ENCODE results near the gene LRRN4CL. TPM values are rescaled to one million over a fixed set of nuclear protein-coding genes. Genes with fewer than 3 reads are reported as not detected.

LRRN4CL gene
- total RNA-seq, 1 donor from 2014 or later: 0.82 TPM

DNA sequence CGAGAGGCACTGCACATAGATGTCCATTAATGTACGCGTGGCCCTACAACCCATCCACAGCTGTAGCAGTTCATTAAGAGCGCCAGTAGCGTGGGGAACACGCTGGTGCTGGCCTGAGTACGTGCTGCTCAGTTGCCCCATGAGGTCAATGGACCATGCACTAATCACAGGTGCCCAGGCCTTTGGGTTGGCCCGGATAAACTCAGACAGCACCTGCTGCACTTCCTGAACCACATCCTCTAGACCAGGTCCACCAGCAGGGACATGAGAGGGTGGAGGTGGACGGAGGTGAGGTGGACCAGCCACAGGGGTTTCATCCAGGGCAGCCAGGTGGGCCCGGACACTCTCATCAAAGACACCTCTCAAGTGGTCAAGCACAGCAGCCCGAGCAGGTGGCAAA, 39.8 kb downstream of the LRRN4CL start:
- no peak for DNase-seq (ENCODE audit: low spot score in 2 of 2)

DNA sequence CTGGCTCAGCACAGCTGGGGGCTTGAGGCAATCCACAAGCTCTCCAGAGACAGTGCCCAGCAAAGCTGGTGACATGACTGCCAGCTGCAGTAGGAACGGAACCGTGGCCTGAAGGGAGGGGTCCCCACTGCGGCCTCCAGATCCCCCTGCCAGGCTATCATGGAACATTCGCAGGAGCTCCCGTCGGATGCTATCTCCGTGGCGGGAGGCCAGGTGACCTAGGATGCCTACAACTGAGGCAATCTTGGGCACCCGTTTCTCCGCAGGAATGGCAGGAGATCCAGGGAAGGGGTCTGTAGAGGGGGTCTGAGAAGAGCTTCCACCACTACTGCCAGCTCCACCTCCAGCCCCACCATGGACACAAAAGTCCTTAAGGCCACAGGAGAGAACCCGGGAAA, 40.4 kb downstream of the LRRN4CL start:
- no peak for FAIRE-seq

More for the DNA sequence above, 39.8 kb downstream of the LRRN4CL start:
- no peak for FAIRE-seq

DNA sequence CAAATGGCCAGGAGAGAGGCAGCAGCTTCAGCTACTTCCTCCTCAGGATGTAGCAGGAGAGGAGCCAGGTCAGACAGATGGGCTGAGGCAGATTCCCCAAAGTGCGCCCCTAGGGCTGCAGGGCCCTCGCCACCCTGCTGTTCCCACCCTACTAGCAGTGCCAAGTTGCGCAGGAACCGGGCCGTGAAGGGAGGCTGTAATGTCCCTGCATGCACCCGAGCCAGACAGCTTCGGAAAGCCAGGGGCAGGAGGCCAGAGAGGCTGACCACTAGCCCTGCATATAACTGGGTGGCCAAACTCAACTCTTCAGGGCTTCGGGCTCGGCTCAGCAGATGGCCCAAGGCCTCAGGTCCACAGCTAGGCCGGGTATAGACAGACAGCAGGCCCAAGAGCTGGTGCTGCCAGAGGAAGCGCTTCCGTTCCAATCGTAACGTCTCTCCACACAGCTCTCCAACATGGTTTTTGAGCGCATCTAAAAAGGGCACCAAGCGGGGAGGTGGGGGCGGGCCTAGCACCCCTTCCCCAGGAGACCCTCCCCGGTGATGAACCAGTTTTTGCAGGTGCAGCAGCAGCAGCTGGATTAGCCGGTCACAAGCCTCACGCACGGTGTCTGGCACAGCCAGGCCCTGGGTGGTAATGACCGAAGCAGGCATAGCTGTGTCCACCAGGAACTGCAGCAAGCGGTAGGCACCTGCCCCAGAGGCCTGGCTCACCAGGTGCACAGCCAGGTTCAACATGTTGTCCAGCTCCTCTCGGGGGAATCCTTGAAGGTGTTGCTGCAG, 41.0 kb downstream of the LRRN4CL start:
- DNase-seq (ENCODE audit: low spot score in 2 of 2) (no peak), FAIRE-seq (no peak)

More for the DNA sequence above, 40.4 kb downstream of the LRRN4CL start:
- no peak for DNase-seq (ENCODE audit: low spot score in 2 of 2)

DNA sequence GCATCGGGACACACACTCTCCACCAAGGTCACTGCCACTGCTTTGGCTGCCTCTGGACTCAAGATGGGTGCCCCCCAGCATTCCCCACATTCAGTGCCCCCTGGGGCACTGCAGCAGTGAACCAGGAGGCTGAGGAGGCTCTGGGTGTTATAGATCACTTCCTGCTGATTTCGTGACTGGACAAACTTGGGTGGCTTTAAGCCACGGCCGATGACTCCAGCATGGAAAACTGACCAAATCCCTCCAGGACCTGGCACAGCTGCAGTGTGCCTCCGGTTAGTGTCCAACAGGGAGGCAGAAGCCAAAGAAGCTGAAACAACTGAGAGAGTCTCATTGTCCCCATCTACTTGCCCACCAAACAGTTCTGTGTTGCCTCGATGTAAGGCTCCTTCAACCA, 41.7 kb downstream of the LRRN4CL start:
- FAIRE-seq (no peak), DNase-seq (ENCODE audit: low spot score in 2 of 2) (no peak)

DNA sequence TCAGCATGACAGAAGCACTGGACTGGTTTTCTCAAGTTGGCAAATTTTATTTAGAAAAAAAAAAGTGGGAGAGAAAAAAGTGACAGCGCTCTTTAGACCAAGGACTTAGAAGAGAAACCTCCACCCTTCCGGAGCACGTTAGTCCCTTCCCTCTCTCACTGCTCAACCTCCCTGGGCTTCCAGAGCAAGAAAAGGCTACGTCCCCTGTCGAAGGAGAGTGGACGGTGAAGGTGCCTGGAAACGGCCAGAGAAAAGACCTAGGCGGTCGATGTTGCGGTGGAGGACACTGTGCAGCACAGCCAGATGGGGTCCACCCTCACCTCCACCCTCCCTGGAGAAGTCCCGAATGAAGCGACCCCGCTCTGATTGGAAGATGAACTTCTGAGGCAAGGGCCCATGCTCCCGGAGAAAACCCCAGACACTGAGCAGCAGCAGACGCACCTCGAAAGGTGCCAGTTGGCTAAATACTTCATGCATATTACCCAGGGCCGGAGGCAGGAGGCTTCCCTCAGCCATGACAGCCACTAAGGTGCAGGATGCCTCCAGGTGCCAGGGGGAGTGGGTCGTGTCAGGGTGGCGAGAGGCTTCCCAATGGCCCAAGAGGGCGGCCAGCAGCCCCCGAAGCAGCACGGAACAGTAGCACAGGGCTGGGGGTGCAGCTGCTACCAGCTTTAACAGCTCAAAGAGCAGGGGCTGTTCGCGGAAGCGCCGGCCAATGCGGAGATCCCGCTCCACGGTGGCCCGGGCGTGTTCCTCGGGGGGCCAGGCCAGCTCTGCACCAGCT, 42.3 kb downstream of the LRRN4CL start:
- FAIRE-seq: no peak

DNA sequence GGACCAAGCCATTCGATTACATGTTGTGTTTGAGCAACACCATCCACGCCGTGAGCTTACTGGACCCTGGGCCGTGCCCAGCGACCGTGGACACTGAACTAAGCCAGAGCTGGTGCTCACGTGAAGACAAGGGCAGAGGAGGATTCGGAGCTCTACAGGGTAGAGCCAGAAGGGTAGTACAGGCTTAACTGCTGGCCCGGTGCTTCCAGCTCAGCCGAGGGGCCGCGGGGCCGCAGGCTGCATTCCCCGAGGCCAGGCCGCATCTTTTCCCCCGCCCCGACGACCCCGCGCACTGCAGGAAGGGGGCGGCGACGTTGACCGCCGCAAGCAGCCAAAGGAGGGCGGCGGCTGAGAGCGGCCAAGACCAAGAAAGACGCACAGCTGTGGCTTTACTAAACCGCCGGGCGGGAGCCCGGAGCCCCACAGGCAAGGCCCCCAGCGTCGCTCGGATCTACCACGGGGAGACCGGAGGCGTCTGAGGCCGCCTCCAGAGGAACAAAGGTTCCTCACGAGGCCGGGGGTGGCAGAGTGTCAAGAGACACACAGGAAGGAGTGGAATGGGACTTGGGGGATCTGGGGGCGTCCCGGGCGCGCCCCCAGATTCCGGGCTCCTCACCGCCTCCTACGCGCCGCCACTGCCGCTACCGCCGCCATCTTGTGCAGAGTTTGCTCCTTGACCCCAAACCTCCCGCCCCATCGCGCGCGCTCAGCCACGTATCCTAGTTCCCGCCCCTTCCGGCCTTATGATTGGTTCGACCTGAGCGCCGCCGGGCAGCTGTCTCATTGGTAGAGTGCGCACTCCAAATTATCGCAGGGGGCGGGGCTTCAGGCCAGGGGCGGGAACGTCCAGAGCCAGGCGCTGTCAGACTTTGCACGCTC, 43.1 kb downstream of the LRRN4CL start, which contains the start of gene GANAB:
Gene GANAB (minus strand): TSS at position 668 of the 879 bp plus-strand sequence. CDS start 14 bp downstream, at position 654.
- DNase-seq (ENCODE audit: low spot score in 2 of 2) (peak; percentile 99 to 100), FAIRE-seq (peak; percentile 55)

More for the DNA sequence above, 42.3 kb downstream of the LRRN4CL start:
- DNase-seq (ENCODE audit: low spot score in 2 of 2): no peak

DNA sequence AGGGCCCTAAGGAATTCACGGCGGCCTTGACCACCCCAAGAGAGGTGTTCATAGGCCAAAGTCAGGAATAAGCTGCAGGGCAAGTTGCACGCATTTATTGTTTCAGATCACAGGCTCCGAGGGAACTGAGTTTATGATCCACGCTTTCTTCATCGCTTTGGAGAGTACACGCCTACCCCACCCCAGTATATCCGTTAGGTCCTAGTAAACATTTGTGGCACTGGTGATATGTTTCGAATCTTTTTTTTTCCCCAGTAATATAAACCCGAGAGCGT, 43.7 kb downstream of the LRRN4CL start:
- FAIRE-seq: no peak

DNA sequence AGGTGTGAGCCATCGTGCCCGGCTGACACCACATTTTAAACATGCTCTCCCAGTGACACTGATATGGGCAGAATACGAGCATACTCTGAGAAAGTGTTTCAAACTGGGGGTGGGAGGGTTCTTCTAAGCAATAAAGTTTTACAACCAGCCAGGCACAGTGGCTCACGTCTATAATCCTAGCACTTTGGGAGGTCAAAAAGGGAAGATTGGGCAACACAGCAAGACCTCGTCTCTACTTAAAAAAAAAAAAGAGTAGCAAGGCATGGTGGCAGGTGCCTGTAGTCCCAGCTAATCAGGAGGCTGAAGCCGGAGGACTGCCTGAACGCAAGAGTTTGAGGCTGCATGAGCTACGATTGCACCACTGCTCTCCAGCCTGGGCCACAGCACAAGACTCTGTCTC, 45.1 kb downstream of the LRRN4CL start:
- FAIRE-seq (no peak), DNase-seq (ENCODE audit: low spot score in 2 of 2) (no peak)

More for the DNA sequence above, 43.7 kb downstream of the LRRN4CL start:
- DNase-seq (ENCODE audit: low spot score in 2 of 2): no peak

Small RNAs within 50 kb of the gene (small RNA-seq; reads per million reads assigned to genes)
- not detected for gene SNORA57

Other genes with a start within 250 kb of the LRRN4CL start
- 15.9 TPM for gene AHNAK, start 142.7 kb downstream of the LRRN4CL start, total RNA-seq
- 1,985 TPM for gene EEF1G, start 115.6 kb downstream of the LRRN4CL start, total RNA-seq
- 4.5 TPM for gene TUT1, start 98.0 kb downstream of the LRRN4CL start, total RNA-seq
- 154 TPM for gene MTA2, start 87.7 kb downstream of the LRRN4CL start, total RNA-seq
- 4.9 TPM for gene EML3, start 76.8 kb downstream of the LRRN4CL start, total RNA-seq
- 1.2 TPM for gene ROM1, start 76.3 kb downstream of the LRRN4CL start, total RNA-seq
- gene B3GAT3, start 67.5 kb downstream of the LRRN4CL start, total RNA-seq: 21.6 TPM
- 62.8 TPM for gene GANAB, start 42.9 kb downstream of the LRRN4CL start, total RNA-seq
- gene INTS5, start 36.2 kb downstream of the LRRN4CL start, total RNA-seq: 20.8 TPM
- 25.3 TPM for gene C11orf98, start 24.3 kb downstream of the LRRN4CL start, total RNA-seq
- 10.2 TPM for gene CSKMT, start 24.2 kb downstream of the LRRN4CL start, total RNA-seq
- gene UQCC3, start 17.9 kb downstream of the LRRN4CL start, total RNA-seq: 5.7 TPM
- gene LBHD1, start 17.3 kb downstream of the LRRN4CL start, total RNA-seq: 3.3 TPM
- gene UBXN1, start 10.5 kb downstream of the LRRN4CL start, total RNA-seq: 84.8 TPM
- 149 TPM for gene BSCL2, start 17.9 kb upstream of the LRRN4CL start, total RNA-seq
- gene GNG3, start 18.1 kb upstream of the LRRN4CL start, total RNA-seq: 20.0 TPM
- gene HNRNPUL2, start 37.9 kb upstream of the LRRN4CL start, total RNA-seq: 15.1 TPM
- gene TTC9C, start 39.0 kb upstream of the LRRN4CL start, total RNA-seq: 26.9 TPM
- 17.1 TPM for gene ZBTB3, start 64.6 kb upstream of the LRRN4CL start, total RNA-seq
- 59.9 TPM for gene POLR2G, start 72.0 kb upstream of the LRRN4CL start, total RNA-seq
- 15.1 TPM for gene TAF6L, start 81.9 kb upstream of the LRRN4CL start, total RNA-seq
- gene TMEM179B, start 97.9 kb upstream of the LRRN4CL start, total RNA-seq: 17.1 TPM
- 14.7 TPM for gene TMEM223, start 102.5 kb upstream of the LRRN4CL start, total RNA-seq
- gene NXF1, start 115.9 kb upstream of the LRRN4CL start, total RNA-seq: 10.6 TPM
- gene STX5, start 142.5 kb upstream of the LRRN4CL start, total RNA-seq: 31.0 TPM
- gene TEX54, start 143.3 kb upstream of the LRRN4CL start, total RNA-seq: not detected
- 48.5 TPM for gene WDR74, start 150.1 kb upstream of the LRRN4CL start, total RNA-seq
- 109 TPM for gene SLC3A2, start 191.4 kb upstream of the LRRN4CL start, total RNA-seq
- gene CHRM1, start 231.8 kb upstream of the LRRN4CL start, total RNA-seq: 14.3 TPM

All from frontal cortex (tissue), 4 donors.